K562 (cell line): ENCODE results near the gene DTX1. TPM values are rescaled to one million over a fixed set of nuclear protein-coding genes. Genes with fewer than 3 reads are reported as not detected.
A peak's percentile ranks its signal among the peaks of the same experiment; 100 is the strongest.

ENCODE experiments used
- ATF2 ChIP-seq: sonication (generic); formaldehyde crosslinking; IDR thresholded peaks from 2 replicates; pipeline ENCODE4 v1.8.1; 2022; ENCODE audit warnings: missing genetic modification reagents
- CREB3 ChIP-seq: fragments of 450-650 bp; conservative IDR thresholded peaks from 2 replicates; pipeline ENCODE4 v1.6.1; 2016; ENCODE audit warnings: missing genetic modification characterization, low read depth, mild to moderate bottlenecking, missing compliant biosample characterization, moderate library complexity
- CREM ChIP-seq: IDR thresholded peaks from 2 replicates; pipeline ENCODE4 v1.6.1; 2014; ENCODE audit warnings: antibody characterized with exemption, low read depth
- DPF2 ChIP-seq: fragments of 450-650 bp; IDR thresholded peaks from 2 replicates; pipeline ENCODE4 v1.6.1; 2016
- NCOA4 ChIP-seq: fragments of 450-650 bp; IDR thresholded peaks from 2 replicates; pipeline ENCODE4 v1.6.1; 2018; ENCODE audit warnings: mild to moderate bottlenecking; ENCODE audit not compliant: partially characterized antibody
- NR2C2 ChIP-seq, 2 experiments: fragments of 200-800 bp in 1 of 2; sonication (Bioruptor generic) in 1 of 2; sonication (generic) in 1 of 2; formaldehyde crosslinking in 1 of 2; IDR thresholded peaks; 2 replicates each; pipeline versions ENCODE4 v1.6.1 to v1.8.0; 2016 to 2022; ENCODE audit warnings: mild to moderate bottlenecking in 1 of 2, missing compliant biosample characterization in 1 of 2, missing genetic modification characterization in 1 of 2, missing genetic modification reagents in 1 of 2
- TAF15 ChIP-seq: fragments of 200-400 bp; formaldehyde crosslinking; IDR thresholded peaks from 2 replicates; pipeline ENCODE4 v1.6.1; 2017; ENCODE audit warnings: mild to moderate bottlenecking, low read depth, low read length, moderate library complexity
- ZBTB8A ChIP-seq: fragments of 450-650 bp; IDR thresholded peaks from 2 replicates; pipeline ENCODE4 v1.6.1; 2018; ENCODE audit warnings: mild to moderate bottlenecking, moderate library complexity; ENCODE audit not compliant: partially characterized antibody
- ZNF224 ChIP-seq: sonication (generic); formaldehyde crosslinking; IDR thresholded peaks from 2 replicates; pipeline ENCODE4 v1.8.0; 2022; ENCODE audit warnings: mild to moderate bottlenecking, missing genetic modification reagents
- polyA plus RNA-seq, 8 experiments: library from polyadenylated mRNA; depleted of rRNA in 4 of 8; stranded (reverse) in 5 of 8; unstranded in 3 of 8; fragments of >200 nt; fragmentation: Nextera tagmentation in 2 of 8; fragmentation: Illumina TruSeq in 1 of 8; extraction: Ambion mirVana in 2 of 8; extraction: Trizol in 1 of 8; gene quantifications; 2 replicates each; pipeline versions ENCODE4 v1.2.1 to v1.2.3, GENCODE V29; 2011 to 2014; ENCODE audit warnings: inconsistent platforms in 1 of 8, missing spikeins in 1 of 8
- total RNA-seq, 7 experiments: library from RNA; depleted of rRNA in 6 of 7; stranded (reverse); fragments of >200 nt in 6 of 7; fragmentation: Illumina TruSeq in 2 of 7; extraction: Trizol in 2 of 7; gene quantifications; 2 replicates each; pipeline versions ENCODE4 v1.2.1 to v1.2.3, GENCODE V29; 2011 to 2021; ENCODE audit warnings: low replicate concordance in 1 of 7
- TF ChIP-seq, protein P1 (sequence below), 2 experiments: fragments of 450-650 bp in 1 of 2; sonication (generic) in 1 of 2; formaldehyde crosslinking in 1 of 2; IDR thresholded peaks; 2 replicates each; pipeline versions ENCODE4 v1.7.1 to v1.9.0; 2016 to 2022; ENCODE audit warnings: inconsistent platforms in 1 of 2, mild to moderate bottlenecking in 1 of 2, missing genetic modification reagents in 1 of 2
- TF ChIP-seq, protein P2 (sequence below), 2 experiments: IDR thresholded peaks; 2 replicates each; pipeline ENCODE4 v1.6.1; 2012; ENCODE audit warnings: improper control_type of control experiment in 2 of 2, low read depth in 2 of 2, low read length in 2 of 2, borderline replicate concordance in 1 of 2

Gene DTX1
- total and polyA plus RNA-seq, 9 of the 15 experiments (the other 6 are each of a cell fraction or from before 2014, with no cell fraction given) = not detected

DNA sequence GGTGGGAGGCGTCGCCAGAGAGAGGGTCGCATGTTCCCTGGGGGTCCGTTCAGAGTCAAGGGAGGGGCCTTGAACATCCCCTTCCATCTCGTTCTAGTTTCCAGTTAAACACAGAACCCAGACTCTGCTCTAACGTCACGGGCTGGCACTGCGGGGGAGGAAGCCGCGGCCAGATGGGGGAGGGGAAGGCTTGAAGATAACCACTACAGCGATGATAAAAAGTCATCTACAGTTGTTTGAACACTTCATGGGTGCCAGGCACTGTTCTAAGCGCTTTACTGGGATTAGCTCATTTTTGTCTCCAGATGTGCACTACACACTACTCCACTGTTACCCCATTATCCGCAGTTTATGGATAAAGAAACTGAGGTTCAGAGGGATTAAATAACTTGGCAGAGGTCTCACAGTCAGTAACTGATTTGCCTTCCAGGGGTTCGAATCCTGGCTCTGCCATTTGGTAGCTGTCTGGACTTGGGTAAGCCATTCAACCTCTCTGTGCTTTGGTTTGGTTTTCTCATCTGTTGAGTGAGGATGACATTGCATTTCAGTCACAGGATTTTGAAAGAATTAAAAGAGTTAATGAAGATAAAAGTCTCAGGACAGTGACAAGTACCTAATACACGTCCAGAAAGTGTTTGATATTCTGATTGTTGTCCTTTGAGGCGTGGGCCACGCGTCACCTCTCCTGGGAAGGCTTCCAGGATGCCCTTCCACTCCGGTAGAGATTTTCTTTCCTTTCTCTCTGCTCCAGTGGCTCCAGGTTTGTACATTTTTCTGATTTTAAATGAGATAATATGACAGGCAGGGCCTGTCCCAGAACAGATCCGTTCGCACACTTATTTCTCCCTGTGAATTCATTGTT, 79.8 kb downstream of the DTX1 start (continued):
- no peak for TF ChIP-seq CREB3 (tag)
- peak; percentile 60 for TF ChIP-seq DPF2
- TF ChIP-seq NR2C2 (CRISPR knock-in tag; IDR thresholded peaks at IDR 0.05) = no peak
- no peak for TF ChIP-seq NR2C2 (tag; IDR thresholded peaks at IDR 0.05)
- TF ChIP-seq TAF15 = no peak
- TF ChIP-seq ZBTB8A = no peak
- no peak for TF ChIP-seq ATF2 (CRISPR knock-in tag)
- TF ChIP-seq, protein P1, sequence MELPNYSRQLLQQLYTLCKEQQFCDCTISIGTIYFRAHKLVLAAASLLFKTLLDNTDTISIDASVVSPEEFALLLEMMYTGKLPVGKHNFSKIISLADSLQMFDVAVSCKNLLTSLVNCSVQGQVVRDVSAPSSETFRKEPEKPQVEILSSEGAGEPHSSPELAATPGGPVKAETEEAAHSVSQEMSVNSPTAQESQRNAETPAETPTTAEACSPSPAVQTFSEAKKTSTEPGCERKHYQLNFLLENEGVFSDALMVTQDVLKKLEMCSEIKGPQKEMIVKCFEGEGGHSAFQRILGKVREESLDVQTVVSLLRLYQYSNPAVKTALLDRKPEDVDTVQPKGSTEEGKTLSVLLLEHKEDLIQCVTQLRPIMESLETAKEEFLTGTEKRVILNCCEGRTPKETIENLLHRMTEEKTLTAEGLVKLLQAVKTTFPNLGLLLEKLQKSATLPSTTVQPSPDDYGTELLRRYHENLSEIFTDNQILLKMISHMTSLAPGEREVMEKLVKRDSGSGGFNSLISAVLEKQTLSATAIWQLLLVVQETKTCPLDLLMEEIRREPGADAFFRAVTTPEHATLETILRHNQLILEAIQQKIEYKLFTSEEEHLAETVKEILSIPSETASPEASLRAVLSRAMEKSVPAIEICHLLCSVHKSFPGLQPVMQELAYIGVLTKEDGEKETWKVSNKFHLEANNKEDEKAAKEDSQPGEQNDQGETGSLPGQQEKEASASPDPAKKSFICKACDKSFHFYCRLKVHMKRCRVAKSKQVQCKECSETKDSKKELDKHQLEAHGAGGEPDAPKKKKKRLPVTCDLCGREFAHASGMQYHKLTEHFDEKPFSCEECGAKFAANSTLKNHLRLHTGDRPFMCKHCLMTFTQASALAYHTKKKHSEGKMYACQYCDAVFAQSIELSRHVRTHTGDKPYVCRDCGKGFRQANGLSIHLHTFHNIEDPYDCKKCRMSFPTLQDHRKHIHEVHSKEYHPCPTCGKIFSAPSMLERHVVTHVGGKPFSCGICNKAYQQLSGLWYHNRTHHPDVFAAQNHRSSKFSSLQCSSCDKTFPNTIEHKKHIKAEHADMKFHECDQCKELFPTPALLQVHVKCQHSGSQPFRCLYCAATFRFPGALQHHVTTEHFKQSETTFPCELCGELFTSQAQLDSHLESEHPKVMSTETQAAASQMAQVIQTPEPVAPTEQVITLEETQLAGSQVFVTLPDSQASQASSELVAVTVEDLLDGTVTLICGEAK (IDR thresholded peaks at IDR 0.05) = no peak
- TF ChIP-seq, protein P1 (CRISPR knock-in tag; IDR thresholded peaks at IDR 0.05) = no peak
- TF ChIP-seq, protein P2, sequence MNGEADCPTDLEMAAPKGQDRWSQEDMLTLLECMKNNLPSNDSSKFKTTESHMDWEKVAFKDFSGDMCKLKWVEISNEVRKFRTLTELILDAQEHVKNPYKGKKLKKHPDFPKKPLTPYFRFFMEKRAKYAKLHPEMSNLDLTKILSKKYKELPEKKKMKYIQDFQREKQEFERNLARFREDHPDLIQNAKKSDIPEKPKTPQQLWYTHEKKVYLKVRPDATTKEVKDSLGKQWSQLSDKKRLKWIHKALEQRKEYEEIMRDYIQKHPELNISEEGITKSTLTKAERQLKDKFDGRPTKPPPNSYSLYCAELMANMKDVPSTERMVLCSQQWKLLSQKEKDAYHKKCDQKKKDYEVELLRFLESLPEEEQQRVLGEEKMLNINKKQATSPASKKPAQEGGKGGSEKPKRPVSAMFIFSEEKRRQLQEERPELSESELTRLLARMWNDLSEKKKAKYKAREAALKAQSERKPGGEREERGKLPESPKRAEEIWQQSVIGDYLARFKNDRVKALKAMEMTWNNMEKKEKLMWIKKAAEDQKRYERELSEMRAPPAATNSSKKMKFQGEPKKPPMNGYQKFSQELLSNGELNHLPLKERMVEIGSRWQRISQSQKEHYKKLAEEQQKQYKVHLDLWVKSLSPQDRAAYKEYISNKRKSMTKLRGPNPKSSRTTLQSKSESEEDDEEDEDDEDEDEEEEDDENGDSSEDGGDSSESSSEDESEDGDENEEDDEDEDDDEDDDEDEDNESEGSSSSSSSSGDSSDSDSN (IDR thresholded peaks at IDR 0.05; ENCODE audit: borderline replicate concordance in 1 of 2, low read depth in 2 of 2, low read length in 2 of 2) = no peak
- TF ChIP-seq CREM = peak; percentile 78
- TF ChIP-seq NCOA4 = no peak
- no peak for TF ChIP-seq ZNF224 (CRISPR knock-in tag)
